ENCODE results near the gene MET.
A peak's percentile ranks its signal among the peaks of the same experiment; 100 is the strongest.
"Not testable (repeated sequence)": the region's sequence is repeated elsewhere in the genome, so short reads cannot be mapped to it uniquely, and the experiment has no call there.

Gene MET

GRCh38 chr7:116698930-116699721, 27.1 kb downstream of the MET start:
- peak; percentile 97 for DNase-seq

DNA sequence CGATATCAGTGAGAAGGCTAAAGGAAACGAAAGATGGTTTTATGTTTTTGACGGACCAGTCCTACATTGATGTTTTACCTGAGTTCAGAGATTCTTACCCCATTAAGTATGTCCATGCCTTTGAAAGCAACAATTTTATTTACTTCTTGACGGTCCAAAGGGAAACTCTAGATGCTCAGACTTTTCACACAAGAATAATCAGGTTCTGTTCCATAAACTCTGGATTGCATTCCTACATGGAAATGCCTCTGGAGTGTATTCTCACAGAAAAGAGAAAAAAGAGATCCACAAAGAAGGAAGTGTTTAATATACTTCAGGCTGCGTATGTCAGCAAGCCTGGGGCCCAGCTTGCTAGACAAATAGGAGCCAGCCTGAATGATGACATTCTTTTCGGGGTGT, 27.7 kb downstream of the MET start:
- DNase-seq = no peak

DNA sequence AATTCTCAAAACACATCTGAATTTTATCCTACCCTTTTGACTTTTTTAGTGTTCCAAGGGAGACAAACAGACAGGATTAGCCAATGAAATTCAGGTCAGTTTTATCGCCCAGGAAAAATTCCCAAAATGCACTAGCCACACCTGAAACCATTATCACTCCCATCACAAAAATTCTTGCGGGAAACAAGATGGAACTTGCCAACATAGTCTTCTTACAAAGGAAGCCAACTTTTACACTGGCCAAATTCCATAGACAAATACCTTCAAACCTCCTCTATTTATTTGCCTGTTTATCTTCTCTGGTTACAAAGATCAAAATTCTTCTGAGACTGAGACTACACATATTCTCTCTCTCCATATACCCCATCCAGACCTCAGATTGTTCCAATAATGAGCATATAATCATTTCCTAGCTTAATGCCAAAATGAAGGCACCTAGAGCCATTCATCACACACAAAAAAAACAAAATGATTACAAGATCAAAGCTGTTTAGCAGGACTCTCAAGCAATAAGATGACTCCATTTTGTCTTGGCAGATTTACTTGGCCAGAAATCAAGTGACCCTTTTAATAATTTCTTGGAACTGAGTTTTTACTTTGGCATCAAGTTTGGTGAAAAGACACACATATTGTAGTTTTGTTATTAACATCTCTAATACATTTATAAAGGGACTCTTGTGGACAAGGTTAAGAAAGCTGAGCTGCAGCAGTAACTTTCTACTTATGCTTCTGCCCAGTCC, 30.2 kb downstream of the MET start:
- DNase-seq = no peak

DNA sequence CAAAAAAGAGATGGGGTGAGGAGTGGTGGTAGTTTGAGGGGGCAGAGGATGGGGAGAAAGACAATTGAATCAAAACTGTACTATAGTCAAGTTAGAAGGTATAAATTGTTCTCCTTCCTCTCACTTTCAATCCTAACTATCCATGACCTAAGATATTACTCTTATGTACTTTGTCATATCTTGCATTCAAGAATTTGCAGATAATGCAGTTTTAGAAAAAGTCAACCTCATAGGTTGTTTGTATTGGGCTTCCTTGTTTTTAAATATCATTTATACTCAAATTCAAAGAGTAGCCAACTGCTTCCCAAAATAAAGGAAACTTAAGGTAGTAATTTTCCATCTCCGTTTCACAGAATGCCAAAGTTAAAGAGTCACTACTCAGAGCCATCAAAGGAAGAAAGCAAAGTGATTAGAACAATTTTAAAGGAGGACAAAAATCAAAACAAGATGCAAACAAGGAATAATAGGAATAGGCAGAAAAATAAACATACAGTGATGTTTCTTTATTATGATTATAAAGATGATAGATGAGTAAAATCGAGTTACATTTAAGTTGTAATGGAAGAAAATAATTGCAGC, 32.7 kb downstream of the MET start:
- DNase-seq = no peak

GRCh38 chr7:116705419-116705818, 33.4 kb downstream of the MET start:
- DNase-seq = no peak

GRCh38 chr7:116706668-116707126, 34.7 kb downstream of the MET start:
- DNase-seq = no peak

DNA sequence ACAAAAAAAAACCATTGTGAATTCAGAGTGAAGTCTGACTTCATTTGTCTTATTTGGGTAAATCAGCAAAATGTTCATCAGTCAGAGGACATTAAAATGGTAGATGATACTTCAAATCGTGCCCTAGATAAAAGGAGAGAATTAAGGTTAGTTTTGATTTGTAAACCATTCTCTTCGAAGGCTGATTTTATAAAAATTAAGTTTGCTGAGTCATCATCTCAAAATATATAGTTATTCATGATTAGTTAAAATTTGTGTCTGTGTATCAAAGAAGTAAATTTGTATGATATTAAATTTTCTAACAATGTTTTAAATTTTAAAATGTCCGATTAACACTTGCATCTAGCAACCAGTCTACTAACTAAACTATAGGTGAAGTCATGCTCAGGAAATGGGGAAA, 35.3 kb downstream of the MET start:
- no peak for DNase-seq

GRCh38 chr7:116708248-116708647, 36.3 kb downstream of the MET start:
- no peak for DNase-seq

GRCh38 chr7:116708861-116709260, 36.9 kb downstream of the MET start:
- DNase-seq = no peak

- DNase-seq = no peak
Measured at GRCh38 chr7:116709336-116709735, 37.3 kb downstream of the MET start.

GRCh38 chr7:116710764-116711452, 38.9 kb downstream of the MET start:
- peak; percentile 92 for DNase-seq

DNA sequence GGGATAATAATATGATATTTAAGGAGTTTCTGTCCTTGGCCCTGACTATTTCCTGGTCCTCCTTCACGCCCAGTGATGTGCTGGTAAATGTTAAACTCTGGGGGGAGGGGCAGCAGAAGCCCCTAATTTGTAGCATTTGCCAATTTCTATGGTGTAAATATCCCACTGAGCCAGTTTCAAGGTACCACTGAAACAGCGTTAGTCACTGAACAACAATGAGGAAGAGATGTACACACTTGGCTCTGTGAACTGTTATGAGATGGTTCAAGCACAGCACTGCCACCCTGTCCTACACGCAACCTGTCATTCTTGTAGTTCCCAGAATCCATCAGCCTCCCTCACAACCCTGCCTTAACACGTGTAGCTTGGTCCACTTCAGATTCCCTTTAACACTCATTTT, 39.8 kb downstream of the MET start:
- DNase-seq = no peak

DNA sequence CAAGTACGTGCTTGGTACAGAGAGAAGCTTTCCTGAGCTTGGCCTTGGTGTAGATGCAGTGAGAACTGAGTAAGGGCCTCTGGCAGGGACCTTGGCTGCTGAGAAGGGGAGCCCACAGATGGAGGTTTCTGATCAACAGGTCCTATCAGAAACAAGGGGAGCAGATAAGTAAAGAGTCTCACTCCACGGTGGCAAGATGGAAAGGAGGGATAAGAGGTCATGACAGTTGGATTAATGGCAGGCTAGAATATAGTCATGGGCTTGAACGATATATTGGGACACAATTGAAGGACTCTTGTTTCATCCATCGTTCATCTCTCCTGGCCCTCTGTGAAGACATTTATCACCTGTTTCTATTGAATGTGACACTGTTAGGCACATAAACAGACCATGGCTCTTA, 41.5 kb downstream of the MET start:
- DNase-seq = no peak

GRCh38 chr7:116713918-116714317, 41.9 kb downstream of the MET start:
- DNase-seq = no peak

DNA sequence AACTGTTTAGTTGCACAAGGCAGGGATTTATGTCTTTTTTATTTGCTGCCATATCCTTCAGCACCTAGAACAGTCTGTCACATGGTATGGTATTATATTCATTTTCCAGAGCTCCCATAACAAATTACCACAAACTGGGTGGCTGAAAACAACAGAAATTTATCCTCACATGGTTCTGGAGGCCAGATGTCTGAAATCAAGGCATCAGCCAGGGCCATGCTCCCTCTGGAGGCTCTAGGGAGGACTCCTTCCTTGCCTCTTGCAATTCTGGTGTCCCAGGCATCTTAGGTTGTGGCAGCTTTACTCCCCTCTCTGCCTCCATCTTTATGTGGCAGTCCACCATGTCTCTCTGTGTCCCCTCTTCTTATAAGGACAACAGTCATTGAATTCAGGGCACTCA, 43.1 kb downstream of the MET start:
- no peak for DNase-seq

DNA sequence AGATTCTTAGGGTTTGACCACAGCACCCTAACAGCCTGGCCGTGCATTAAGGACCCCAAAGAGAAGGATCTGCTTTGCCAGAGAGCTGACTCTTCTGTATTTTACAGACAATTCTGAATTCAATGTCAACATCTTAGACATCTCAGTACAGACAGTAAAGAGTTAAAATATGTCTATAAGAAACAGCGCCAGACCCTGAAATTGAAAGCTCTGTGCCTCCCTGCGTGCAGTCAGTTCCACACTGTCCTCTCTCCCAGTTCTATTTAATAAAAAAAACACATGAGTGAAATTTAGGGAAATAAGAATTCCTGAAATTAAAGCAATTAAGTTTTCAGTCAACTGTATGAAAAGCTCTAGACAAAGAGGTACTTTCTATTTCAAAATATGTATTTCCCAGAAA, 45.1 kb downstream of the MET start:
- no peak for DNase-seq

- DNase-seq = not testable (repeated sequence)
Measured at GRCh38 chr7:116723959-116724529, 52.0 kb downstream of the MET start.

DNA sequence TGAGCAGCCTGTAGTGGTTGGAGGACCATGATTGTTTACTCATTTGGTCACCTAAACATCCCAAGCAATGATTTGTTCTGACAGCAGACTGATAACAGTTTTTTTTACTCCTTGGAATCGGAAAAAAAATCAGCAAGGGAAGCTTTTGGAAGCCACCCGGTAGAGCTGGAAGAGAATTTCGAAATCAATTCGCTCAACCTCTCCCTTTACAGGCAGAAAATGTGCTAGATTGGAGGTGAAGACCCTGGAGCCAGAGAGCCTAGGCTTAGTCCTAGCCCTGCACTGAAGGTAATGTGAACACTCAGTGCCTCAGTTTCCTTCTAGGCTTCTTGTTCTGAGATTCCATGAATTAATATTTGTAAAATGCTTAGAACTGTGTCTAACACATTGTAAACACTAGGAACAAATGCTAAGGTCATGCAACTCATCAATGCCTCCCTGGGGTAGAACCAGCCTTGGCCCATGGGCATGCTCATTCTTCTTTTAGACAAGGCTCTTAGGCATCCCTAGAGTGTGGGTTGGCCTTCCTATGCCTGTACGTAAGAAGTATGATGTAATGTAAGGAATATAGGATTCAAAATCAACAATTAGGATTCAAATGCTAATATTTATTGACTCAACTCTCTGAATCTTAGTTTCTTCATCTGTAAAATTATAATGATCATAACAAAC, 52.7 kb downstream of the MET start:
- DNase-seq = no peak

- no peak for DNase-seq
Measured at GRCh38 chr7:116726149-116726548, 54.2 kb downstream of the MET start.

- DNase-seq = no peak
Measured at GRCh38 chr7:116726713-116727431, 54.9 kb downstream of the MET start.

GRCh38 chr7:116727432-116728009, 55.5 kb downstream of the MET start:
- no peak for DNase-seq
